Natural killer cell (primary cell): Measurements from ENCODE around the gene PRRT1. TPM values are rescaled to one million over a fixed set of nuclear protein-coding genes. Genes with fewer than 3 reads are reported as not detected.
"Not testable (repeated sequence)": the region's sequence is repeated elsewhere in the genome, so short reads cannot be mapped to it uniquely, and the experiment has no call there.

Source experiments
- ATAC-seq, 3 donors: fragments of 150-1000 bp in 2 of 3; fragments of 200-7000 bp in 1 of 3; cut with Tn5 transposase; 1 replicate in 1 of 3; 2 replicates in 2 of 3; pipeline ENCODE4 v1.10.0; 2021; ENCODE audit warnings: mild to moderate bottlenecking in 2 of 3, moderate library complexity in 2 of 3
- DNase-seq, 2 donors: peaks; one replicate each; pipeline versions ENCODE4 v3.0.0 to v3.0.0-alpha.2; 2013 to 2021; ENCODE audit warnings: mixed read lengths in 1 of 2
- H3K27ac ChIP-seq: one replicate; pipeline ENCODE4 v1.5.1; 2013; ENCODE audit warnings: mild to moderate bottlenecking, low read length
- H3K27me3 ChIP-seq: one replicate; pipeline ENCODE4 v1.6.1; 2013; ENCODE audit warnings: low read length; ENCODE audit not compliant: control insufficient read depth, insufficient read depth
- H3K36me3 ChIP-seq: one replicate; pipeline ENCODE4 v1.6.1; 2013; ENCODE audit warnings: low read length; ENCODE audit not compliant: control insufficient read depth, insufficient read depth
- H3K4me1 ChIP-seq: one replicate; pipeline ENCODE4 v1.6.1; 2013; ENCODE audit warnings: low read length; ENCODE audit not compliant: control insufficient read depth, insufficient read depth
- H3K4me3 ChIP-seq: one replicate; pipeline ENCODE4 v1.5.1; 2013; ENCODE audit warnings: low read length
- H3K9me3 ChIP-seq: one replicate; pipeline ENCODE4 v1.6.1; 2013; ENCODE audit warnings: low read length; ENCODE audit not compliant: control insufficient read depth, insufficient read depth
- H3K27ac Mint-ChIP-seq, 2 donors: one replicate each; pipeline ENCODE4 v1.8.0; 2022; ENCODE audit warnings: mild to moderate bottlenecking in 2 of 2, mixed read lengths in 2 of 2, moderate library complexity in 1 of 2
- H3K27me3 Mint-ChIP-seq, 2 donors: one replicate each; pipeline ENCODE4 v1.8.0; 2022; ENCODE audit warnings: low read depth in 2 of 2, mixed read lengths in 2 of 2
- H3K36me3 Mint-ChIP-seq: one replicate; pipeline ENCODE4 v1.8.0; 2022; ENCODE audit warnings: mixed read lengths
- H3K4me1 Mint-ChIP-seq, 2 donors: one replicate each; pipeline ENCODE4 v1.8.0; 2022; ENCODE audit warnings: mixed read lengths in 2 of 2
- H3K4me3 Mint-ChIP-seq: one replicate; pipeline ENCODE4 v1.8.0; 2022; ENCODE audit warnings: mild to moderate bottlenecking, moderate library complexity, mixed read lengths
- H3K9me3 Mint-ChIP-seq, 2 donors: one replicate each; pipeline ENCODE4 v1.8.0; 2022; ENCODE audit warnings: mixed read lengths in 2 of 2
- CTCF ChIP-seq: fragments of 200-600 bp; IDR thresholded peaks from one replicate; pipeline ENCODE4 v1.8.0; 2022; ENCODE audit warnings: antibody characterized with exemption
- WGBS: methylation state at CpG from one replicate; pipeline ENCODE4 v1.1.7; 2013; ENCODE audit warnings: missing lambda C conversion rate; ENCODE audit not compliant: insufficient coverage; 5-methylcytosine and 5-hydroxymethylcytosine counted together
- intact Hi-C: fragments of 100-400 bp; cut with micrococcal nuclease; formaldehyde crosslinking; loops from one replicate; pipeline ENCODE4 v1.14.2; 2022
- total RNA-seq, 4 donors: library from RNA; stranded (reverse); fragments of 120-200 nt in 1 of 4; gene quantifications; one replicate each; pipeline versions ENCODE4 v1.2.3 to v1.2.4, GENCODE V29; 2013 to 2022

The PRRT1 gene
- total RNA-seq, 3 donors from 2014 or later (not counting 1 experiment from before 2014, with no cell fraction given), result 0.38 to 0.63 (median 0.54) TPM

- peak; percentile 11 for TF ChIP-seq CTCF
- H3K36me3 ChIP-seq, result no peaks in the 10 kb centered on the region
Observed at GRCh38 chr6:32147401-32148132, 4.2 kb downstream of the PRRT1 start.

GRCh38 chr6:32146687-32147086 is 5.1 kb downstream of the PRRT1 start:
- Histone ChIP-seq H3K4me3 (no peak overlapping the region), H3K9me3 (peaks cover 3% of the 10 kb centered on the region), H3K27ac (no peak overlapping the region), H3K4me1 (peaks cover 28% of the 10 kb centered on the region), H3K27me3 (peaks cover 21% of the 10 kb centered on the region), H3K36me3 (no peaks in the 10 kb centered on the region)
- ATAC-seq (no peak), DNase-seq (no peak)
- peaks cover 25 to 44% of the 10 kb centered on the region in 2 donors for H3K4me1 Mint-ChIP-seq
- no peak for TF ChIP-seq CTCF
- intact Hi-C loops, result no loop called here
- no peaks in the 10 kb centered on the region for H3K36me3 Mint-ChIP-seq
- 64% methylated on average over 4 of the region's 4 CpGs for WGBS
- H3K4me3 Mint-ChIP-seq, result peak overlapping the region; percentile 3
- H3K27ac Mint-ChIP-seq, result no peak overlapping the region
- H3K9me3 Mint-ChIP-seq, result no peaks in the 10 kb centered on the region
- peaks cover 24 to 42% of the 10 kb centered on the region in 2 donors for H3K27me3 Mint-ChIP-seq

More at GRCh38 chr6:32147401-32148132, 4.2 kb downstream of the PRRT1 start:
- peaks cover 25 to 44% of the 10 kb centered on the region in 2 donors for H3K4me1 Mint-ChIP-seq
- DNase-seq (peak in 1 of 2 donors; percentile 41), ATAC-seq (no peak)
- no peaks in the 10 kb centered on the region for H3K9me3 Mint-ChIP-seq
- H3K36me3 Mint-ChIP-seq, result no peaks in the 10 kb centered on the region
- H3K27me3 Mint-ChIP-seq, result peaks cover 20 to 37% of the 10 kb centered on the region in 2 donors
- Histone ChIP-seq H3K27me3 (peaks cover 21% of the 10 kb centered on the region), H3K27ac (no peak overlapping the region), H3K4me3 (no peak overlapping the region), H3K4me1 (peaks cover 28% of the 10 kb centered on the region), H3K9me3 (peaks cover 3% of the 10 kb centered on the region)
- H3K4me3 Mint-ChIP-seq, result peak overlapping the region; percentile 91
- H3K27ac Mint-ChIP-seq, result peak overlapping the region; percentile 80 to 91
- intact Hi-C loops, result loop anchor here (1.0 to 2.0 kb wide), 2 partner anchors 17 to 29 kb away; partner anchors contain the start of genes AGPAT1 and FKBPL
- WGBS, result 53% methylated on average over 4 of the region's 4 CpGs

DNA sequence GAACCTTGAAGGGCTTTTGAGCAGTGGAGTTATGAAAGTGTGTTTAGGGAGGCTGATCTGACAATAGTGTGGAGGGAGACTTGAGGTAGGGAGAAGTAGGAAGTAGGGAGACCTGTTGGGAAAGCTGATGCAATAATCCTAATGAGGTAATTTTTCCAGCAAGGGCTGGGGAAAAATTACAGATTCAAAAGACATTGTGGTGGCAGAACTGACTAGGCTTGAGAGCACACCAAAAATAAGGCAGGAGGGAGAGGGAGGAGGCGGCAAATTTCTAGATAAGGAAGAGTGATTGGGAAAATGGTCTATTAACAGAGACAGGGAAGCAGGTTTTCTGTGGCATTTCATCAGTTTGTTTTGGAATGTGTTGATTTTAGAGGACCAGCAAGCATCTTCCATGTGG is 5.5 kb downstream of the PRRT1 start:
- intact Hi-C loops, result no loop called here
- H3K4me1 Mint-ChIP-seq, result peaks cover 24 to 41% of the 10 kb centered on the region in 2 donors
- ATAC-seq (no peak), DNase-seq (no peak)
- no peaks in the 10 kb centered on the region for H3K36me3 Mint-ChIP-seq
- H3K27ac Mint-ChIP-seq, result no peak overlapping the region
- H3K27me3 ChIP-seq, result peaks cover 21% of the 10 kb centered on the region
- peaks cover 25 to 43% of the 10 kb centered on the region in 2 donors for H3K27me3 Mint-ChIP-seq
- TF ChIP-seq CTCF, result no peak
- no peaks in the 10 kb centered on the region for H3K9me3 Mint-ChIP-seq
- H3K9me3 ChIP-seq, result peaks cover 3% of the 10 kb centered on the region
- H3K4me1 ChIP-seq, result peaks cover 28% of the 10 kb centered on the region
- no peak overlapping the region for H3K4me3 ChIP-seq
- no peaks in the 10 kb centered on the region for H3K36me3 ChIP-seq
- WGBS, result 96% methylated on average over 1 of the region's 1 CpG
- peak overlapping the region; percentile 3 for H3K4me3 Mint-ChIP-seq
- H3K27ac ChIP-seq, result no peak overlapping the region

- H3K27ac Mint-ChIP-seq, H3K4me3 ChIP-seq, H3K36me3 ChIP-seq, DNase-seq, H3K36me3 Mint-ChIP-seq, H3K9me3 Mint-ChIP-seq, H3K27ac ChIP-seq, ATAC-seq, H3K4me3 Mint-ChIP-seq, H3K9me3 ChIP-seq, intact Hi-C loops: not testable (repeated sequence)
- peaks cover 13% of the 10 kb centered on the region for H3K27me3 ChIP-seq
- peaks cover 19 to 28% of the 10 kb centered on the region in 2 donors for H3K4me1 Mint-ChIP-seq
- WGBS, result 94% methylated on average over 7 of the region's 7 CpGs
- peaks cover 19 to 34% of the 10 kb centered on the region in 2 donors for H3K27me3 Mint-ChIP-seq
- H3K4me1 ChIP-seq, result peaks cover 23% of the 10 kb centered on the region
Observed at GRCh38 chr6:32144238-32144637, 7.5 kb downstream of the PRRT1 start.
